ENCODE data around the gene KRTAP10-5.

DNA sequence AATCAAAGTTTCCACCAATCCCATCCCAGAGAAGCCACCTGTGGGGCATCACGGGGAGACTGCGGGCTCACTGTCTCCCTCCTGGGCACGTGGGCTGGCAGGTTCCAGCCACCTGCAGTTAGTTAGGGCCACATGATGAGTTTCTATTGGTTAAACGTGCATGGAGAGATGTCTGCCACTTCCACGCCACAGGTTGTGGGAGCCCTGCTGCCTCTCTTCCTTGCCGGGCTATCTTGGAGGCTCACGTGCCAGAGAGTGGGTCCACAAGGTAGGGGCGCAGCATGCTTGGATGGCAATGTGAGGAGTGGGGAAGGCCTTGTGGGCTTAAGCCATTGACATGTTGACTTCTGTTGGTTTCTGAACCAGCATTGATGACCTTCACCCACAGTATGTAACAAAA lies 23.5 kb upstream of the KRTAP10-5 start:
- TF ChIP-seq POLR2A (IDR thresholded peaks at IDR 0.05): no peak
- TF ChIP-seq, protein P1, sequence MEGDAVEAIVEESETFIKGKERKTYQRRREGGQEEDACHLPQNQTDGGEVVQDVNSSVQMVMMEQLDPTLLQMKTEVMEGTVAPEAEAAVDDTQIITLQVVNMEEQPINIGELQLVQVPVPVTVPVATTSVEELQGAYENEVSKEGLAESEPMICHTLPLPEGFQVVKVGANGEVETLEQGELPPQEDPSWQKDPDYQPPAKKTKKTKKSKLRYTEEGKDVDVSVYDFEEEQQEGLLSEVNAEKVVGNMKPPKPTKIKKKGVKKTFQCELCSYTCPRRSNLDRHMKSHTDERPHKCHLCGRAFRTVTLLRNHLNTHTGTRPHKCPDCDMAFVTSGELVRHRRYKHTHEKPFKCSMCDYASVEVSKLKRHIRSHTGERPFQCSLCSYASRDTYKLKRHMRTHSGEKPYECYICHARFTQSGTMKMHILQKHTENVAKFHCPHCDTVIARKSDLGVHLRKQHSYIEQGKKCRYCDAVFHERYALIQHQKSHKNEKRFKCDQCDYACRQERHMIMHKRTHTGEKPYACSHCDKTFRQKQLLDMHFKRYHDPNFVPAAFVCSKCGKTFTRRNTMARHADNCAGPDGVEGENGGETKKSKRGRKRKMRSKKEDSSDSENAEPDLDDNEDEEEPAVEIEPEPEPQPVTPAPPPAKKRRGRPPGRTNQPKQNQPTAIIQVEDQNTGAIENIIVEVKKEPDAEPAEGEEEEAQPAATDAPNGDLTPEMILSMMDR (IDR thresholded peaks at IDR 0.05 in 4 of 5, conservative IDR thresholded peaks at IDR 0.05 in 1 of 5): no peak

Measured in gastrocnemius medialis (tissue), 4 donors.